GM23338 (cell line): Measurements from ENCODE around the gene TSPAN32. TPM values are rescaled to one million over a fixed set of nuclear protein-coding genes. Genes with fewer than 3 reads are reported as not detected.

Experiments
- ATAC-seq: fragments of 200-7000 bp; cut with Tn5 transposase; 3 replicates; pipeline ENCODE4 v1.9.1; 2020
- DNase-seq: peaks from one replicate; pipeline ENCODE4 v3.0.0-alpha.2; 2015; ENCODE audit warnings: low spot score
- H2AFZ ChIP-seq: fragments of 200-600 bp; sonication (generic); 2 replicates; pipeline ENCODE4 v1.8.0; 2016; ENCODE audit warnings: antibody characterized with exemption, mild to moderate bottlenecking, moderate library complexity
- H3F3A ChIP-seq: fragments of 200-600 bp; sonication (generic); replicated peaks from 2 replicates; pipeline ENCODE4 v1.8.0; 2017; ENCODE audit warnings: antibody characterized with exemption, mixed run types, low read depth
- H3K27ac ChIP-seq: fragments of 200-600 bp; sonication (generic); 2 replicates; pipeline ENCODE4 v1.6.1; 2016; ENCODE audit warnings: low read depth
- H3K27me3 ChIP-seq: fragments of 200-600 bp; sonication (generic); 2 replicates; pipeline ENCODE4 v1.8.0; 2016; ENCODE audit warnings: mild to moderate bottlenecking, mixed run types, moderate library complexity; ENCODE audit not compliant: insufficient read depth
- H3K36me3 ChIP-seq: fragments of 200-600 bp; sonication (generic); 2 replicates; pipeline ENCODE4 v1.8.0; 2016; ENCODE audit warnings: mild to moderate bottlenecking; ENCODE audit not compliant: insufficient read depth
- H3K4me1 ChIP-seq: fragments of 200-600 bp; sonication (generic); 2 replicates; pipeline ENCODE4 v1.8.0; 2016; ENCODE audit warnings: mild to moderate bottlenecking, moderate library complexity; ENCODE audit not compliant: insufficient read depth
- H3K4me2 ChIP-seq: fragments of 200-600 bp; sonication (generic); 2 replicates; pipeline ENCODE4 v1.7.1; 2017; ENCODE audit warnings: mixed run types
- H3K4me3 ChIP-seq: fragments of 200-600 bp; sonication (generic); 2 replicates; pipeline ENCODE4 v1.6.1; 2016; ENCODE audit warnings: mixed run types
- H3K79me2 ChIP-seq: fragments of 200-600 bp; sonication (generic); replicated peaks from 2 replicates; pipeline ENCODE4 v1.8.0; 2017; ENCODE audit warnings: mild to moderate bottlenecking; ENCODE audit not compliant: insufficient read depth
- H3K9me2 ChIP-seq: fragments of 200-600 bp; sonication (generic); 2 replicates; pipeline ENCODE4 v1.8.0; 2017; ENCODE audit not compliant: insufficient read depth
- H4K20me1 ChIP-seq: fragments of 200-600 bp; sonication (generic); replicated peaks from 2 replicates; pipeline ENCODE4 v1.8.0; 2017; ENCODE audit warnings: mild to moderate bottlenecking; ENCODE audit not compliant: insufficient read depth
- H3K27ac Mint-ChIP-seq: 2 replicates; pipeline ENCODE4 v1.8.0; 2020; ENCODE audit warnings: inconsistent platforms, mild to moderate bottlenecking, moderate library complexity, mixed read lengths
- H3K27me3 Mint-ChIP-seq: 3 replicates; pipeline ENCODE4 v1.8.0; 2022; ENCODE audit warnings: low read depth, mild to moderate bottlenecking, moderate library complexity, mixed read lengths, inconsistent platforms; ENCODE audit not compliant: insufficient read depth, poor library complexity
- H3K36me3 Mint-ChIP-seq: 3 replicates; pipeline ENCODE4 v1.8.0; 2021; ENCODE audit warnings: low read depth, mild to moderate bottlenecking, inconsistent platforms, moderate library complexity, mixed read lengths
- H3K4me1 Mint-ChIP-seq: 3 replicates; pipeline ENCODE4 v1.8.0; 2020; ENCODE audit warnings: mild to moderate bottlenecking, inconsistent platforms, mixed read lengths
- H3K4me3 Mint-ChIP-seq: 3 replicates; pipeline ENCODE4 v1.8.0; 2021; ENCODE audit warnings: moderate library complexity, mild to moderate bottlenecking, inconsistent platforms, mixed read lengths
- H3K9me3 Mint-ChIP-seq: 3 replicates; pipeline ENCODE4 v1.8.0; 2020; ENCODE audit warnings: moderate library complexity, mild to moderate bottlenecking, inconsistent platforms, mixed read lengths
- CREB1 ChIP-seq: fragments of 250-450 bp; sonication (Bioruptor Pico); IDR thresholded peaks from 2 replicates; pipeline ENCODE4 v1.5.0; 2020; ENCODE audit warnings: low read depth, mild to moderate bottlenecking, moderate library complexity
- CTCF ChIP-seq, 2 experiments: fragments of 200-600 bp in 1 of 2; sonication (generic) in 1 of 2; conservative IDR thresholded peaks; 2 replicates each; pipeline versions ENCODE4 v1.5.1 to v1.6.1; 2016 to 2017; ENCODE audit warnings: antibody characterized with exemption in 2 of 2, low read depth in 2 of 2, mild to moderate bottlenecking in 2 of 2, moderate library complexity in 1 of 2
- EZH2phosphoT487 ChIP-seq: fragments of 200-600 bp; sonication (generic); IDR thresholded peaks from one replicate; pipeline ENCODE4 v1.8.1; 2018; ENCODE audit warnings: antibody characterized with exemption; ENCODE audit not compliant: unreplicated experiment
- NANOG ChIP-seq: IDR thresholded peaks from 2 replicates; pipeline ENCODE4 v1.6.1; 2016; ENCODE audit warnings: antibody characterized with exemption, borderline replicate concordance
- POLR2AphosphoS5 ChIP-seq: IDR thresholded peaks from 2 replicates; pipeline ENCODE4 v1.6.1; 2016; ENCODE audit warnings: antibody characterized with exemption, low read depth
- REST ChIP-seq: IDR thresholded peaks from one replicate; pipeline ENCODE4 v1.6.1; 2018; ENCODE audit warnings: antibody characterized with exemption; ENCODE audit not compliant: unreplicated experiment
- STAT1 ChIP-seq: IDR thresholded peaks from one replicate; pipeline ENCODE4 v1.6.1; 2016; ENCODE audit warnings: antibody characterized with exemption; ENCODE audit not compliant: unreplicated experiment
- ZNF331 ChIP-seq: fragments of 250-450 bp; sonication (Bioruptor Pico); IDR thresholded peaks from 2 replicates; pipeline ENCODE4 v1.5.0; 2020; ENCODE audit warnings: low read depth, mild to moderate bottlenecking, moderate library complexity
- ZNF462 ChIP-seq: fragments of 250-450 bp; sonication (Bioruptor Pico); IDR thresholded peaks from 2 replicates; pipeline ENCODE4 v1.5.0; 2020; ENCODE audit warnings: mild to moderate bottlenecking, moderate library complexity
- long read RNA-seq: library from polyadenylated mRNA; unstranded; transcript quantifications from one replicate; pipeline ENCODE4 v2.0.0, GENCODE V29; 2020; ENCODE audit not compliant: unreplicated experiment
- polyA plus RNA-seq: library from polyadenylated mRNA; unstranded; fragments of >200 nt; fragmentation: Nextera tagmentation; extraction: Ambion mirVana; gene quantifications from 2 replicates; pipeline ENCODE4 v1.2.1, GENCODE V29; 2016
- total RNA-seq: library from RNA; depleted of rRNA; stranded (reverse); fragments of >200 nt; shearing (Covaris generic); gene quantifications from 2 replicates; pipeline ENCODE4 v1.2.3, GENCODE V29; 2014; rRNA removed

The TSPAN32 gene
- not detected in 2 replicates for total RNA-seq
- not detected in 2 replicates for polyA plus RNA-seq
- long read RNA-seq, result 0 reads

GRCh38 chr11:2301631-2302305 is at the start of gene TSPAN32, which contains the start of gene C11orf21:
Gene TSPAN32, plus strand, starts transcription at chr11:2302013. Its CDS starts 137 bp downstream, at chr11:2302150.
Gene C11orf21, minus strand, starts transcription at chr11:2301918. Its CDS starts 110 bp downstream, at chr11:2301808.
- Histone ChIP-seq H3K9me2 (no peaks in the 10 kb centered on the region), H3K4me1 (no peaks in the 10 kb centered on the region), H3K27me3 (no peaks in the 10 kb centered on the region), H3K4me3 (no peak within 1 kb of the TSS), H4K20me1 (no peaks in the 10 kb centered on the region), H2AFZ (no peak within 1 kb of the TSS), H3K4me2 (no peak within 1 kb of the TSS), H3K27ac (no peak within 1 kb of the TSS), H3K79me2 (no peaks in the 10 kb centered on the region), H3K36me3 (no peaks in the 10 kb centered on the region), H3F3A (no peaks in the 10 kb centered on the region)
- Mint-ChIP-seq H3K27ac (no peak within 1 kb of the TSS), H3K4me3 (no peak within 1 kb of the TSS), H3K36me3 (no peaks in the 10 kb centered on the region), H3K27me3 (peaks cover 6% of the 10 kb centered on the region), H3K4me1 (peaks cover 6% of the 10 kb centered on the region), H3K9me3 (no peaks in the 10 kb centered on the region)
- TF ChIP-seq REST, result no peak
- TF ChIP-seq STAT1, result no peak
- no peak for TF ChIP-seq NANOG
- TF ChIP-seq POLR2AphosphoS5, result no peak
- TF ChIP-seq EZH2phosphoT487, result no peak
- TF ChIP-seq ZNF331 (CRISPR knock-in tag), result no peak
- TF ChIP-seq CREB1 (CRISPR knock-in tag), result no peak
- TF ChIP-seq ZNF462 (CRISPR knock-in tag), result no peak
- TF ChIP-seq CTCF (conservative IDR thresholded peaks at IDR 0.05; ENCODE audit: low read depth in 2 of 2), result no peak
- no peak for DNase-seq
- no peak for ATAC-seq
